Skeletal muscle satellite cell (primary cell): ENCODE measurements around the gene ADRM1.

Experiments
- H3K27me3 ChIP-seq: 2 replicates; pipeline ENCODE4 v1.7.0; 2013; ENCODE audit warnings: low read length; ENCODE audit not compliant: control insufficient read depth, insufficient read depth
- H3K36me3 ChIP-seq: 2 replicates; pipeline ENCODE4 v1.7.0; 2013; ENCODE audit warnings: mild to moderate bottlenecking, control low read depth, low read length; ENCODE audit not compliant: insufficient read depth
- H3K4me1 ChIP-seq: 2 replicates; pipeline ENCODE4 v1.7.0; 2013; ENCODE audit warnings: low read length; ENCODE audit not compliant: control insufficient read depth, insufficient read depth
- H3K4me2 ChIP-seq: 2 replicates; pipeline ENCODE4 v1.7.0; 2013; ENCODE audit warnings: mild to moderate bottlenecking, low read length
- H3K4me3 ChIP-seq: 2 replicates; pipeline ENCODE4 v1.7.0; 2013; ENCODE audit warnings: low read length
- H3K9ac ChIP-seq: 2 replicates; pipeline ENCODE4 v1.7.0; 2013; ENCODE audit warnings: mild to moderate bottlenecking, low read depth, low read length, moderate library complexity
- H3K9me3 ChIP-seq: replicated peaks from 2 replicates; pipeline ENCODE4 v1.7.0; 2013; ENCODE audit warnings: mild to moderate bottlenecking, control low read depth, low read length

ADRM1 gene

DNA sequence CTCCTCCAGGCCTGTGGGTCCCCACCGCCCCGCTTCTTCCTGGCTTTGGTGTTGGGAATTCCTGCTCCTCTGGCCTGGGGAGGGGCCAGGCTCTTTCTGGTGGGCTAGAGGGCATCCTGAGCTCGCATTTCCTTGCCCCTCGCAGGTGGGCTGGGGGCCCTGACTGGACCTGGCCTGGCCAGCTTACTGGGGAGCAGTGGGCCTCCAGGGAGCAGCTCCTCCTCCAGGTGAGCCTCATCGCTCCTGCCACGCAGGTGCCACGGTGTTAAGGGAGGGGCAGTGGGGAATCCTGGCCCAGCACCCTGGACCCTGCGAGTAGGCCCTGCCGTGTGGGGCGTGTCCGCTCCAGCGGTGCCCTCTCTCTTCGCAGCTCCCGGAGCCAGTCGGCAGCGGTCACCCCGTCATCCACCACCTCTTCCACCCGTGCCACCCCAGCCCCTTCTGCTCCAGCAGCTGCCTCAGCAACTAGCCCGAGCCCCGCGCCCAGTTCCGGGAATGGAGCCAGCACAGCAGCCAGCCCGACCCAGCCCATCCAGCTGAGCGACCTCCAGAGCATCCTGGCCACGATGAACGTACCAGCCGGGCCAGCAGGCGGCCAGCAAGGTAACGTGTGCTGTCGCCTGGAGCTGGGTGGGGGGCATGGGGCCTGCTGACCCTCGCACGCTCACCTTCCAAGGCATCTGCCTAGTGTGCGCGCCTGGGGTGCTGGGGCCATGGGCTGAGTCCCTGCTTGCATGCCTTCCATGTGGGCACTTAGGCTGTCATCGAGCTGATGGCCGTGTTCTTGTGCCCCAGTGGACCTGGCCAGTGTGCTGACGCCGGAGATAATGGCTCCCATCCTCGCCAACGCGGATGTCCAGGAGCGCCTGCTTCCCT, 4.7 kb downstream of the ADRM1 start:
- Histone ChIP-seq H3K4me1 (peaks cover 19% of the 10 kb centered on the region), H3K27me3 (no peaks in the 10 kb centered on the region), H3K36me3 (peaks cover 53% of the 10 kb centered on the region), H3K4me2 (no peak overlapping the region), H3K4me3 (no peak overlapping the region), H3K9me3 (no peaks in the 10 kb centered on the region), H3K9ac (no peak overlapping the region)

- Histone ChIP-seq H3K4me3 (no peak overlapping the region), H3K27me3 (no peaks in the 10 kb centered on the region), H3K4me1 (peaks cover 19% of the 10 kb centered on the region), H3K36me3 (peaks cover 53% of the 10 kb centered on the region), H3K4me2 (no peak overlapping the region), H3K9me3 (no peaks in the 10 kb centered on the region), H3K9ac (no peak overlapping the region)
Measured at GRCh38 chr20:62308102-62308822, 5.5 kb downstream of the ADRM1 start.

DNA sequence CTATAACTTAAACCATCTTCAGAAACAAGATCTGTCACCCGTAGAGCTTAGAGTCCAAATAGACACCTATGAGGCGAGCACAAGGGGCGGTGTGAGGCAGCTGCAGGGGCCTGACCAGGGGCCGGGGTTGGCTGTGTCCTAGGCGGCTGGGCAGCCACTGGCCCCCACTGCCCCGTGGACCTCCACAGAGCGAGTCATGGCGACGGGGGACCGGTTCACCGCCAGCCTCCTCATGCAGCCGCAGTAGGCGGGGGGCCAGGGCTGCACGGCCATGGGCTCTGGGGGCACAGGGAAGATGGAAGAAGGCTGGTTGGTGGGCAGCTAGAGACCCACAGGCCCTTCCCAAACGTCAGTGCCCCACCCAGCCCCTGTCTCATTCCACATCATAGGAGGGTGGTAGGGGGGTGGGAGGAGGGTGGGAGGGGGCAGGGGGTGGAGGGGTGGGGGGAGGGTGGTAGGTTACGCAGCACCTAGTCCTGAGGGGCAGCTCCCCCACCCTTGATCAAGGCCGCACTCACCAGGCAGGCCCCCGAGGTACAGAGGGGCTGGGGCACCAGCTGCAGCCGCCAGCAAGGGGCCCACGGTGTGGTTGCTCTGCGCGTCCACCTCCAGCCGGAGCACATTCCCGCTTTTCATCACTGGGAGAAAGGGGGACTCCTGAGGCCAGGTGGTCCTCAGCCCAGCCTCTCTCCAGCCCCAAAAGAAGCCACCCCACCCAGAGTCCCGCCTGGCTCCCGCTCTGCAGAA, 6.6 kb downstream of the ADRM1 start:
- H3K4me3 ChIP-seq, result no peak overlapping the region

DNA sequence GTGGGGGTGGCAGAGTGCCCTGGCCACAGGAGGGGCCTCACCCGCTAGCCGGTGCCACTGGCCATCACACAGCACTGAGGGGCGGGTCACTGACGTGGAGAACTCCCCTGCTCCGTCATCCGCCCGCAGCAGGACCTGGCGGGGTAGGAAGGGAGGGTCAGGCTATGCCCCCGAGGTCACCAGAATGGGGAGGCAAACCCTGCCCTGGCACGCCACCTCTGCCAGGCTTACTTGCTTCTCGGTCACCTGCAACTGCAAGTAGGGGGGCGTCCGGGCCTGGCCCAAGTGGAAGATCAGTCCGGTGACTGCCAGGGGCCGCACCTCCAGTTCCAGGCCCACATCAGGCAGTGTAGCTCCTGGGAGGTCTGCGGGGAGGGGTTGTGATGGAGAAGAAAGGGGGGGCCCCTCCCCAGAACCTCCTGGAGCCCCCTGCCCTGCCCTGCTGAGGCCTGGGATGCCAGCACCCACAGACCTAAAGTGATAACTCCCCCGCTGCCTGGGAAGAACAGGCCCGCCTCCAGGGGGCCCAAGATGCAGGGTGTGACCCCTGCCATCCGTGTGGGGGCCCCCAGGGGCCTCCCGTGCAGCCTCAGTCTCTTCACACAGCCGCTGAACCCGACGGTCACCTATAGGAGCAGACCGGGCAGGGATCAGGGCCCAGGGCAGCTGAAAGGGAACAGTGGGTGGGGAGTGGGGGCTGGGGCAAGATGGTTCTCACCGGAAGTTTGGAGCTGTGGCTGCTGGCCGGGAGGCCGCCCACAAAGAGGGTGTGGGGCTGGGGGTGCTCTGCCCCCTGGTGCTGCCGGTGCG, 7.4 kb downstream of the ADRM1 start:
- H3K4me2 ChIP-seq, result no peak overlapping the region
- no peaks in the 10 kb centered on the region for H3K9me3 ChIP-seq
- peaks cover 7% of the 10 kb centered on the region for H3K4me1 ChIP-seq
- H3K9ac ChIP-seq, result no peak overlapping the region
- H3K27me3 ChIP-seq, result no peaks in the 10 kb centered on the region
- peaks cover 47% of the 10 kb centered on the region for H3K36me3 ChIP-seq
- no peak overlapping the region for H3K4me3 ChIP-seq

More for the DNA sequence above, 6.6 kb downstream of the ADRM1 start:
- Histone ChIP-seq H3K9ac (no peak overlapping the region), H3K36me3 (peaks cover 52% of the 10 kb centered on the region), H3K9me3 (no peaks in the 10 kb centered on the region), H3K4me2 (no peak overlapping the region), H3K27me3 (no peaks in the 10 kb centered on the region), H3K4me1 (peaks cover 15% of the 10 kb centered on the region)

GRCh38 chr20:62310757-62311121, 7.9 kb downstream of the ADRM1 start:
- H3K4me1 ChIP-seq, result peaks cover under 1% of the 10 kb centered on the region
- no peak overlapping the region for H3K4me3 ChIP-seq
- no peaks in the 10 kb centered on the region for H3K27me3 ChIP-seq
- H3K4me2 ChIP-seq, result no peak overlapping the region
- no peak overlapping the region for H3K9ac ChIP-seq
- H3K9me3 ChIP-seq, result no peaks in the 10 kb centered on the region
- H3K36me3 ChIP-seq, result peaks cover 46% of the 10 kb centered on the region

GRCh38 chr20:62311150-62311549, 8.4 kb downstream of the ADRM1 start:
- Histone ChIP-seq H3K36me3 (peaks cover 46% of the 10 kb centered on the region), H3K9ac (no peak overlapping the region), H3K9me3 (no peaks in the 10 kb centered on the region), H3K27me3 (no peaks in the 10 kb centered on the region), H3K4me3 (no peak overlapping the region), H3K4me2 (no peak overlapping the region), H3K4me1 (no peaks in the 10 kb centered on the region)

- Histone ChIP-seq H3K27me3 (no peaks in the 10 kb centered on the region), H3K4me2 (no peak overlapping the region), H3K9me3 (no peaks in the 10 kb centered on the region), H3K9ac (no peak overlapping the region), H3K4me1 (no peaks in the 10 kb centered on the region), H3K36me3 (peaks cover 45% of the 10 kb centered on the region), H3K4me3 (no peak overlapping the region)
Measured at GRCh38 chr20:62311832-62312661, 9.2 kb downstream of the ADRM1 start.

GRCh38 chr20:62312662-62312977, 9.8 kb downstream of the ADRM1 start:
- Histone ChIP-seq H3K4me3 (no peak overlapping the region), H3K9me3 (no peaks in the 10 kb centered on the region), H3K4me1 (no peaks in the 10 kb centered on the region), H3K36me3 (peaks cover 41% of the 10 kb centered on the region), H3K27me3 (no peaks in the 10 kb centered on the region), H3K9ac (no peak overlapping the region), H3K4me2 (no peak overlapping the region)

DNA sequence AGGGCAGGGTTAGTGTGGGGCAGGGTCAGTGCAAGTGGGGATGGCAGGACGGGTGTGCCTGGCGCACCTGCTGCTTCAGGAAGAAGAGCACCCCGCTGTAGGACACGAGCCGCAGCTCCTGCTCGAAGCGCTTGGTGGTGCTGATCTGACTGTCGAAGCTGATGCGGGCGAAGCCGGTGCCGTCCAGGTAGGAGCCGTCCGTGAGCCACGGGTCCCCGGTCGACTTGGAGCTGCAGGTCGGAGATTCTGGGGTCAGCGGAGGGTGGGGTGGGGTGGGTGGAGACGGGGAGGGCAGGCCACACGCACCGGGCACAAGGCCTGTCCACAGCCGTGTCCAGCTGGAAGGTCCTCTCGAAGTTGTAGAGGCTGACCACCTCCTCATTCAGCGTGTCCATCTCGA, 10.2 kb downstream of the ADRM1 start:
- Histone ChIP-seq H3K9ac (no peak overlapping the region), H3K4me3 (no peak overlapping the region), H3K4me2 (no peak overlapping the region), H3K4me1 (no peaks in the 10 kb centered on the region), H3K36me3 (peaks cover 37% of the 10 kb centered on the region), H3K27me3 (no peaks in the 10 kb centered on the region), H3K9me3 (no peaks in the 10 kb centered on the region)

GRCh38 chr20:62313460-62314338, 10.9 kb downstream of the ADRM1 start:
- H3K4me1 ChIP-seq, result no peaks in the 10 kb centered on the region
- peaks cover 31% of the 10 kb centered on the region for H3K36me3 ChIP-seq
- no peaks in the 10 kb centered on the region for H3K9me3 ChIP-seq
- no peak overlapping the region for H3K4me3 ChIP-seq
- no peak overlapping the region for H3K9ac ChIP-seq
- no peak overlapping the region for H3K4me2 ChIP-seq
- H3K27me3 ChIP-seq, result no peaks in the 10 kb centered on the region
